ENCODE measurements around the gene AEN. TPM values are rescaled to one million over a fixed set of nuclear protein-coding genes. Genes with fewer than 3 reads are reported as not detected.

AEN gene
- total and polyA plus RNA-seq, 2 of the 8 experiments (the other 6 are each of a cell fraction or from before 2014, with no cell fraction given), result 112 to 122 TPM

- no peak for TF ChIP-seq CBX5 (IDR thresholded peaks at IDR 0.05; ENCODE audit: low read depth, low read length)
- TF ChIP-seq SIN3A (conservative IDR thresholded peaks at IDR 0.05 in 1 of 2, IDR thresholded peaks at IDR 0.05 in 1 of 2; ENCODE audit: low read depth in 1 of 2, low read length in 2 of 2), result no peak
- TF ChIP-seq RNF2 (IDR thresholded peaks at IDR 0.05; ENCODE audit: borderline replicate concordance, low read depth, low read length, missing control alignments, poor library complexity, severe bottlenecking), result no peak
- TF ChIP-seq TEAD4 (IDR thresholded peaks at IDR 0.05; ENCODE audit: low read depth, low read length), result no peak
- no peak for TF ChIP-seq SIRT6 (IDR thresholded peaks at IDR 0.05; ENCODE audit: low read length)
These were observed 32.3 kb downstream of the AEN start (continued) for GRCh38 chr15:88653200-88654064.
